GM10266 (cell line): ENCODE data around the gene XRN1.

Experiments used
- DNase-seq: peaks from one replicate; pipeline ENCODE4 v3.0.0; 2012; ENCODE audit errors: extremely low spot score
- CTCF ChIP-seq: IDR thresholded peaks from 2 replicates; pipeline ENCODE4 v1.5.1; 2012; ENCODE audit warnings: mild to moderate bottlenecking, low read depth; ENCODE audit not compliant: control insufficient read depth, insufficient read depth; ENCODE audit errors: missing control alignments

Gene XRN1, protein sequence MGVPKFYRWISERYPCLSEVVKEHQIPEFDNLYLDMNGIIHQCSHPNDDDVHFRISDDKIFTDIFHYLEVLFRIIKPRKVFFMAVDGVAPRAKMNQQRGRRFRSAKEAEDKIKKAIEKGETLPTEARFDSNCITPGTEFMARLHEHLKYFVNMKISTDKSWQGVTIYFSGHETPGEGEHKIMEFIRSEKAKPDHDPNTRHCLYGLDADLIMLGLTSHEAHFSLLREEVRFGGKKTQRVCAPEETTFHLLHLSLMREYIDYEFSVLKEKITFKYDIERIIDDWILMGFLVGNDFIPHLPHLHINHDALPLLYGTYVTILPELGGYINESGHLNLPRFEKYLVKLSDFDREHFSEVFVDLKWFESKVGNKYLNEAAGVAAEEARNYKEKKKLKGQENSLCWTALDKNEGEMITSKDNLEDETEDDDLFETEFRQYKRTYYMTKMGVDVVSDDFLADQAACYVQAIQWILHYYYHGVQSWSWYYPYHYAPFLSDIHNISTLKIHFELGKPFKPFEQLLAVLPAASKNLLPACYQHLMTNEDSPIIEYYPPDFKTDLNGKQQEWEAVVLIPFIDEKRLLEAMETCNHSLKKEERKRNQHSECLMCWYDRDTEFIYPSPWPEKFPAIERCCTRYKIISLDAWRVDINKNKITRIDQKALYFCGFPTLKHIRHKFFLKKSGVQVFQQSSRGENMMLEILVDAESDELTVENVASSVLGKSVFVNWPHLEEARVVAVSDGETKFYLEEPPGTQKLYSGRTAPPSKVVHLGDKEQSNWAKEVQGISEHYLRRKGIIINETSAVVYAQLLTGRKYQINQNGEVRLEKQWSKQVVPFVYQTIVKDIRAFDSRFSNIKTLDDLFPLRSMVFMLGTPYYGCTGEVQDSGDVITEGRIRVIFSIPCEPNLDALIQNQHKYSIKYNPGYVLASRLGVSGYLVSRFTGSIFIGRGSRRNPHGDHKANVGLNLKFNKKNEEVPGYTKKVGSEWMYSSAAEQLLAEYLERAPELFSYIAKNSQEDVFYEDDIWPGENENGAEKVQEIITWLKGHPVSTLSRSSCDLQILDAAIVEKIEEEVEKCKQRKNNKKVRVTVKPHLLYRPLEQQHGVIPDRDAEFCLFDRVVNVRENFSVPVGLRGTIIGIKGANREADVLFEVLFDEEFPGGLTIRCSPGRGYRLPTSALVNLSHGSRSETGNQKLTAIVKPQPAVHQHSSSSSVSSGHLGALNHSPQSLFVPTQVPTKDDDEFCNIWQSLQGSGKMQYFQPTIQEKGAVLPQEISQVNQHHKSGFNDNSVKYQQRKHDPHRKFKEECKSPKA (N-terminal part only)

GRCh38 chr3:142447852-142448823, at the start of gene XRN1:
Gene XRN1 (minus strand): TSS chr3:142448037. CDS start chr3:142447944, 93 bp downstream.
- DNase-seq, result peak; percentile 93
- TF ChIP-seq CTCF, result no peak

DNA sequence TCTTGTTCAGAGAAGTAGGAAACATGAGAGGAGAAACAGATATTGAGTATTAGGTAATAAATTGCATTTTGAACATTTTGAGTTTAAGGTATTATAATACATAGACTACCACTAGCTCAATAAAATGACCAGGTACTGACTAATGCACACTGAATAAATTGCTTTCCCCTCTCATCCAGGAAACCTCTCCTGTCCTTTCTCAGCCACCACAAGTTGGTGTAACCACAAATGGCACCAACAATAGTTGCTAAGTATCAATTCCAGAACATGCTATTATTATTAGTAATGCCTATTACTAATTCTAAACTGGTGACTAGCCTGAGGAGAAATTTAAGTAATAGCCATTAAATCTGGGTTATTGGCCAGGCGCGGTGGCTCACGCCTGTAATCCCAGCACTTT, 47.3 kb upstream of the XRN1 start:
- no peak for DNase-seq
- TF ChIP-seq CTCF, result no peak

- no peak for TF ChIP-seq CTCF
- no peak for DNase-seq
Observed at GRCh38 chr3:142492184-142492583, 44.3 kb upstream of the XRN1 start.

GRCh38 chr3:142489572-142490323, 41.9 kb upstream of the XRN1 start:
- DNase-seq, result no peak
- TF ChIP-seq CTCF, result no peak

GRCh38 chr3:142484912-142485435, 37.1 kb upstream of the XRN1 start:
- no peak for DNase-seq
- TF ChIP-seq CTCF, result no peak
